Keratinocyte (primary cell): ENCODE data around the gene GSS. TPM values are rescaled to one million over a fixed set of nuclear protein-coding genes. Genes with fewer than 3 reads are reported as not detected.
A peak's percentile ranks its signal among the peaks of the same experiment; 100 is the strongest.

Experiments
- DNase-seq: peaks from one replicate; pipeline ENCODE4 v3.0.0-alpha.2; 2011; ENCODE audit warnings: low read depth, missing footprints, low spot score
- FAIRE-seq: peaks from 2 replicates; lab custom pipeline; 2011; peaks lifted over from hg19 to GRCh38; lab: Jason Lieb, UNC
- H2AFZ ChIP-seq: 2 replicates; pipeline ENCODE4 v1.6.0; 2012; ENCODE audit warnings: low read length, control low read depth, inconsistent platforms; ENCODE audit not compliant: control insufficient read depth
- H3K27ac ChIP-seq: 2 replicates; pipeline ENCODE4 v1.5.1; 2011; ENCODE audit warnings: low read length; ENCODE audit not compliant: control insufficient read depth, insufficient read depth
- H3K27me3 ChIP-seq: 3 replicates; pipeline ENCODE4 v1.6.0; 2011; ENCODE audit warnings: low read length; ENCODE audit not compliant: control insufficient read depth, insufficient read depth; ENCODE audit errors: extremely low read depth
- H3K36me3 ChIP-seq, 2 experiments: 2 replicates in 1 of 2; 3 replicates in 1 of 2; pipeline ENCODE4 v1.5.1; 2011; ENCODE audit warnings: low read length in 2 of 2, mild to moderate bottlenecking in 1 of 2; ENCODE audit not compliant: control insufficient read depth in 2 of 2, insufficient read depth in 2 of 2; ENCODE audit errors: extremely low read depth in 1 of 2
- H3K4me1 ChIP-seq: 3 replicates; pipeline ENCODE4 v1.5.1; 2011; ENCODE audit warnings: low read length; ENCODE audit not compliant: control insufficient read depth, insufficient read depth; ENCODE audit errors: extremely low read depth
- H3K4me2 ChIP-seq: 3 replicates; pipeline ENCODE4 v1.6.0; 2011; ENCODE audit warnings: low read depth, low read length; ENCODE audit not compliant: control insufficient read depth, insufficient read depth; ENCODE audit errors: extremely low read depth
- H3K4me3 ChIP-seq, 3 experiments: fragments of 200-600 bp in 1 of 3; sonication (generic) in 1 of 3; 2 replicates in 2 of 3; 3 replicates in 1 of 3; pipeline ENCODE4 v1.5.1; 2011 to 2016; ENCODE audit warnings: low read length in 3 of 3, mild to moderate bottlenecking in 3 of 3, control low read depth in 2 of 3, inconsistent platforms in 1 of 3, low read depth in 1 of 3, mixed read lengths in 1 of 3, mixed run types in 1 of 3, moderate library complexity in 1 of 3; ENCODE audit not compliant: control insufficient read depth in 2 of 3, insufficient read depth in 2 of 3; ENCODE audit errors: extremely low read depth in 1 of 3
- H3K79me2 ChIP-seq: 2 replicates; pipeline ENCODE4 v1.6.0; 2012; ENCODE audit warnings: low read length; ENCODE audit not compliant: control insufficient read depth, insufficient read depth
- H3K9ac ChIP-seq: 3 replicates; pipeline ENCODE4 v1.6.0; 2011; ENCODE audit warnings: low read length; ENCODE audit not compliant: control insufficient read depth, insufficient read depth; ENCODE audit errors: extremely low read depth
- H3K9me1 ChIP-seq: 3 replicates; pipeline ENCODE4 v1.6.0; 2011; ENCODE audit warnings: low read length; ENCODE audit not compliant: control insufficient read depth, insufficient read depth; ENCODE audit errors: extremely low read depth
- H3K9me3 ChIP-seq: 2 replicates; pipeline ENCODE4 v1.5.1; 2012; ENCODE audit warnings: low read depth, low read length; ENCODE audit not compliant: control insufficient read depth
- H4K20me1 ChIP-seq: 3 replicates; pipeline ENCODE4 v1.6.0; 2011; ENCODE audit warnings: low read length; ENCODE audit not compliant: control insufficient read depth, insufficient read depth; ENCODE audit errors: extremely low read depth
- EZH2 ChIP-seq: IDR thresholded peaks from one replicate; pipeline ENCODE4 v1.6.1; 2012; ENCODE audit warnings: inconsistent platforms, mild to moderate bottlenecking, low read length, moderate library complexity
- dilution Hi-C: fragments of 300-500 bp; cut with MboI; formaldehyde crosslinking; loops from one replicate; pipeline ENCODE4 v1.7.0; 2020; ENCODE audit warnings: low sequenced_read_pairs; ENCODE audit not compliant: extremely low pct_ligation_motif_present
- polyA plus RNA-seq, 5 experiments: library from polyadenylated mRNA; depleted of rRNA in 3 of 5; stranded (reverse) in 3 of 5; stranded (forward) in 1 of 5; unstranded in 1 of 5; fragments of >200 nt; gene quantifications; 1 replicate in 1 of 5; 2 replicates in 3 of 5; 3 replicates in 1 of 5; pipeline versions ENCODE4 v1.2.1 to v1.2.3, GENCODE V29; 2011 to 2012; ENCODE audit warnings: missing spikeins in 2 of 5, low read depth in 1 of 5, low replicate concordance in 1 of 5
- TF ChIP-seq, protein P1 (sequence below), 3 experiments: IDR thresholded peaks in 1 of 3; conservative IDR thresholded peaks in 1 of 3; optimal IDR thresholded peaks in 1 of 3; 2 replicates in 2 of 3; 3 replicates in 1 of 3; pipeline versions ENCODE3 to v1.5.1; 2011; ENCODE audit warnings: low read length in 3 of 3, mild to moderate bottlenecking in 3 of 3, moderate library complexity in 2 of 3, control low read depth in 1 of 3, inconsistent platforms in 1 of 3; ENCODE audit not compliant: insufficient read depth in 2 of 3; ENCODE audit errors: extremely low read depth in 1 of 3

The GSS gene
- polyA plus RNA-seq, 1 donor (not counting 4 experiments of a cell fraction or from before 2014, with no cell fraction given) = 101 TPM

DNA sequence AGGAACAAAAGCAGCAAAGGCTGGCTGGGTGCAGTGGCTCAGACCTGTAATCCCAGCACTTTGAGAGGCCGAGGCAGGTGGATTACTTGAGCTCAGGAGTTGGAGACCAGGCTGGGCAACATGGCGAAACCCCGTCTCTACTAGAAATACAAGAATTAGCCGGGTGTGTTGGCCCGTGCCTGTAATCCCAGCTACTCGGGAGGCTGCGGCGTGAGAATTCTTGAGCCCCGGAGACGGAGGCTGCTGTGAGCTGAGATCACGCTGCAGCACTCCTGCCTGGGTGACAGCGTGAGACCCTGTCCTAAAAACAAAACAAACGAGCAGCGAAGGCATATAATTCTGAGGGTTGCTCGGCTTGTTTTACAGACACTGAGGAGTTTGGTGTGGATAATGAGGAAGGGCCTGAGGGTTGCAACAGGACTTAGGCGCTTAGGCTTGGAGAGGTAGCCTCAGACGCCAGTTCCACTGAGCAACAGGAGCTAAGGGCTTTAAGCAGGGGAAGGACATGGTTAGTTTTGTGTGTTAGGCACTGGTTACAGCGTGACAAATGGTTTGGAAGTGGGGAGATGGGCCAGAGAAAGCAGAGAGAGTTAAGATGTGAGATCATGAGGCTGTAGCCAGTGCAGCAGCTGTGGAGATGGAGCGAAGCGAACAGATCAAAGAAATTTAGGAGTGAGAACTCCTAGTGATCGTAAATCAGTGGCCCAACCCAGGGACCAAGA, 1.3 kb upstream of the GSS start:
- H3K4me3 ChIP-seq = no peak overlapping the region
- DNase-seq (no peak), FAIRE-seq (no peak)
- H3K79me2 ChIP-seq = peaks cover 10% of the 10 kb centered on the region
- H3K9ac ChIP-seq = no peak overlapping the region
- H3K36me3 ChIP-seq = no peaks in the 10 kb centered on the region
- H3K4me1 ChIP-seq = peaks cover 28% of the 10 kb centered on the region
- no peak for TF ChIP-seq EZH2
- TF ChIP-seq, protein P1, sequence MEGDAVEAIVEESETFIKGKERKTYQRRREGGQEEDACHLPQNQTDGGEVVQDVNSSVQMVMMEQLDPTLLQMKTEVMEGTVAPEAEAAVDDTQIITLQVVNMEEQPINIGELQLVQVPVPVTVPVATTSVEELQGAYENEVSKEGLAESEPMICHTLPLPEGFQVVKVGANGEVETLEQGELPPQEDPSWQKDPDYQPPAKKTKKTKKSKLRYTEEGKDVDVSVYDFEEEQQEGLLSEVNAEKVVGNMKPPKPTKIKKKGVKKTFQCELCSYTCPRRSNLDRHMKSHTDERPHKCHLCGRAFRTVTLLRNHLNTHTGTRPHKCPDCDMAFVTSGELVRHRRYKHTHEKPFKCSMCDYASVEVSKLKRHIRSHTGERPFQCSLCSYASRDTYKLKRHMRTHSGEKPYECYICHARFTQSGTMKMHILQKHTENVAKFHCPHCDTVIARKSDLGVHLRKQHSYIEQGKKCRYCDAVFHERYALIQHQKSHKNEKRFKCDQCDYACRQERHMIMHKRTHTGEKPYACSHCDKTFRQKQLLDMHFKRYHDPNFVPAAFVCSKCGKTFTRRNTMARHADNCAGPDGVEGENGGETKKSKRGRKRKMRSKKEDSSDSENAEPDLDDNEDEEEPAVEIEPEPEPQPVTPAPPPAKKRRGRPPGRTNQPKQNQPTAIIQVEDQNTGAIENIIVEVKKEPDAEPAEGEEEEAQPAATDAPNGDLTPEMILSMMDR (optimal IDR thresholded peaks at IDR 0.05 in 1 of 3, IDR thresholded peaks at IDR 0.05 in 1 of 3, conservative IDR thresholded peaks at IDR 0.05 in 1 of 3; ENCODE audit: extremely low read depth in 1 of 3, insufficient read depth in 2 of 3, low read length in 3 of 3) = no peak
- no peaks in the 10 kb centered on the region for H4K20me1 ChIP-seq
- H2AFZ ChIP-seq = no peak overlapping the region
- H3K9me3 ChIP-seq = no peaks in the 10 kb centered on the region
- dilution Hi-C loops = no loop called here
- no peak overlapping the region for H3K4me2 ChIP-seq
- peaks cover 2% of the 10 kb centered on the region for H3K9me1 ChIP-seq
- H3K27ac ChIP-seq = no peak overlapping the region
- H3K27me3 ChIP-seq = no peaks in the 10 kb centered on the region

DNA sequence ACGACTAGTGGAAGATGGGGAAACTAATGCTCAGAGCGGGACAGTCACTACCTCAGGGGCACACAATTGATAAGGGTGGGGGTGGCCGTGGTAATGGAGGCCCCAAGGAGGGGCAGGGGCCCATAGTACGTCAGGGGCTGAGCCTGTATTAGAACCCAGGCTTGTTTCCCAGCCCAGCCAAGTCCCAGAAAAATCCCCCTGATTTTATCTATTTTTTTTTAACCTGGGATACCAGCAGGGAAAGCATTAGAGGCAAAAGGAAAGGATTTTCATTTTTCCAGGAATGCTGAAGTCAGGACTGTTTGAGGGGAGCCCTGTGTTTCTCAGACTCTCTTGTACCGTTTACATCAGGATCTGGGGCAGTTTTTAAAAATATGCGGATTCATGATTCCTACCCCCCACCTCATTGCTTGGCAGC, 444 bp upstream of the GSS start:
- Histone ChIP-seq H4K20me1 (no peaks in the 10 kb centered on the region), H3K9me3 (no peaks in the 10 kb centered on the region), H3K27ac (peak overlapping the region; percentile 84), H3K9me1 (peaks cover 2% of the 10 kb centered on the region), H3K4me1 (peaks cover 35% of the 10 kb centered on the region), H3K9ac (peak overlapping the region; percentile 90), H2AFZ (peak overlapping the region; percentile 89), H3K79me2 (peaks cover 12% of the 10 kb centered on the region), H3K36me3 (no peaks in the 10 kb centered on the region), H3K4me2 (peak overlapping the region; percentile 100), H3K27me3 (no peaks in the 10 kb centered on the region), H3K4me3 (peak overlapping the region; percentile 57 to 94 (median 91))
- TF ChIP-seq, protein P1 (optimal IDR thresholded peaks at IDR 0.05 in 1 of 3, IDR thresholded peaks at IDR 0.05 in 1 of 3, conservative IDR thresholded peaks at IDR 0.05 in 1 of 3; ENCODE audit: extremely low read depth in 1 of 3, insufficient read depth in 2 of 3, low read length in 3 of 3) = no peak
- no peak for TF ChIP-seq EZH2
- no peak for FAIRE-seq
- dilution Hi-C loops = no loop called here
- no peak for DNase-seq
